HepG2 (cell line): ENCODE measurements around the gene IL16. TPM values are rescaled to one million over a fixed set of nuclear protein-coding genes. Genes with fewer than 3 reads are reported as not detected.

Experiments
- CREM ChIP-seq, 2 experiments: sonication (generic) in 1 of 2; formaldehyde crosslinking in 1 of 2; IDR thresholded peaks; 2 replicates each; pipeline versions ENCODE4 v1.4.0 to v1.6.1; 2016 to 2020; ENCODE audit warnings: antibody characterized with exemption in 1 of 2, mild to moderate bottlenecking in 1 of 2, missing genetic modification reagents in 1 of 2
- DMAP1 ChIP-seq: IDR thresholded peaks from 2 replicates; pipeline ENCODE4 v1.6.1; 2016
- E2F2 ChIP-seq: sonication (generic); formaldehyde crosslinking; IDR thresholded peaks from 2 replicates; pipeline ENCODE4 v1.4.0; 2020; ENCODE audit warnings: missing genetic modification reagents, borderline replicate concordance
- FLYWCH1 ChIP-seq: sonication (generic); formaldehyde crosslinking; IDR thresholded peaks from 2 replicates; pipeline ENCODE4 v1.8.1; 2023; ENCODE audit warnings: mild to moderate bottlenecking, missing genetic modification reagents
- FOXC1 ChIP-seq: sonication (generic); formaldehyde crosslinking; IDR thresholded peaks from 2 replicates; pipeline ENCODE4 v1.8.0; 2022; ENCODE audit warnings: mild to moderate bottlenecking, missing genetic modification reagents, borderline replicate concordance
- LCORL ChIP-seq, 2 experiments: fragments of 450-650 bp in 1 of 2; sonication (generic) in 1 of 2; formaldehyde crosslinking in 1 of 2; IDR thresholded peaks; 2 replicates each; pipeline versions ENCODE4 v1.5.0 to v1.6.1; 2017 to 2020; ENCODE audit warnings: antibody characterized with exemption in 1 of 2, missing genetic modification reagents in 1 of 2
- MTF2 ChIP-seq: sonication (generic); formaldehyde crosslinking; IDR thresholded peaks from 2 replicates; pipeline ENCODE4 v1.5.0; 2020; ENCODE audit warnings: missing genetic modification reagents, borderline replicate concordance
- MYC ChIP-seq: sonication (generic); formaldehyde crosslinking; IDR thresholded peaks from 2 replicates; pipeline ENCODE4 v1.9.0; 2021; ENCODE audit warnings: missing genetic modification reagents, borderline replicate concordance
- NFE2 ChIP-seq: sonication (generic); formaldehyde crosslinking; IDR thresholded peaks from 2 replicates; pipeline ENCODE4 v1.4.0; 2020; ENCODE audit warnings: missing genetic modification reagents
- RAD21 ChIP-seq: fragments of 450-650 bp; formaldehyde crosslinking; IDR thresholded peaks from 2 replicates; pipeline ENCODE4 v1.5.0; 2020; ENCODE audit warnings: mild to moderate bottlenecking
- STAG1 ChIP-seq: sonication (generic); formaldehyde crosslinking; IDR thresholded peaks from 2 replicates; pipeline ENCODE4 v1.4.0; 2020; ENCODE audit warnings: missing genetic modification reagents
- ZFP37 ChIP-seq: sonication (generic); formaldehyde crosslinking; IDR thresholded peaks from 2 replicates; pipeline ENCODE4 v1.4.0; 2020; ENCODE audit warnings: missing genetic modification reagents, borderline replicate concordance
- ZNF124 ChIP-seq: sonication (generic); formaldehyde crosslinking; IDR thresholded peaks from 2 replicates; pipeline ENCODE4 v1.4.0; 2020; ENCODE audit warnings: missing genetic modification reagents
- ZNF274 ChIP-seq: sonication (generic); formaldehyde crosslinking; IDR thresholded peaks from 2 replicates; pipeline ENCODE4 v1.5.1; 2020; ENCODE audit warnings: mild to moderate bottlenecking, missing genetic modification reagents
- ZNF282 ChIP-seq: fragments of 450-650 bp; IDR thresholded peaks from 2 replicates; pipeline ENCODE4 v1.6.1; 2018; ENCODE audit not compliant: partially characterized antibody
- ZNF354B ChIP-seq: sonication (generic); formaldehyde crosslinking; IDR thresholded peaks from 2 replicates; pipeline ENCODE4 v1.8.0; 2022; ENCODE audit warnings: mild to moderate bottlenecking, missing genetic modification reagents
- ZNF562 ChIP-seq: sonication (generic); formaldehyde crosslinking; IDR thresholded peaks from 2 replicates; pipeline ENCODE4 v1.8.0; 2022; ENCODE audit warnings: missing genetic modification reagents, borderline replicate concordance
- polyA plus RNA-seq, 8 experiments: library from polyadenylated mRNA; depleted of rRNA in 3 of 8; stranded (reverse) in 7 of 8; unstranded in 1 of 8; fragments of >200 nt; fragmentation: Illumina TruSeq in 4 of 8; extraction: Trizol in 4 of 8; gene quantifications; 2 replicates each; pipeline versions ENCODE4 v1.2.1 to v1.2.3, GENCODE V29; 2011 to 2016; ENCODE audit warnings: low read depth in 4 of 8, missing spikeins in 1 of 8, mixed read lengths in 1 of 8; ENCODE audit not compliant: insufficient read depth in 1 of 8
- total RNA-seq, 5 experiments: library from RNA; depleted of rRNA; stranded (reverse); fragments of >200 nt; fragmentation: Illumina TruSeq; extraction: Trizol; gene quantifications; 2 replicates each; pipeline ENCODE4 v1.2.3, GENCODE V29; 2016; ENCODE audit warnings: low read depth in 1 of 5
- TF ChIP-seq, protein P1 (sequence below): IDR thresholded peaks from 2 replicates; pipeline ENCODE4 v1.6.1; 2016
- TF ChIP-seq, protein P2 (sequence below): sonication (generic); formaldehyde crosslinking; IDR thresholded peaks from 2 replicates; pipeline ENCODE4 v1.5.0; 2020; ENCODE audit warnings: mild to moderate bottlenecking, missing genetic modification reagents, moderate library complexity
- TF ChIP-seq, protein P3 (sequence below): sonication (generic); formaldehyde crosslinking; IDR thresholded peaks from 2 replicates; pipeline ENCODE4 v1.5.1; 2020; ENCODE audit warnings: mild to moderate bottlenecking, missing genetic modification reagents, moderate library complexity

Gene IL16
- total and polyA plus RNA-seq, 2 of the 13 experiments (the other 11 are each of a cell fraction or from before 2014, with no cell fraction given): 0.03 TPM; not detected in 1

GRCh38 chr15:81265944-81266775 lies 69.5 kb downstream of the IL16 start (continued):
- TF ChIP-seq, protein P1, sequence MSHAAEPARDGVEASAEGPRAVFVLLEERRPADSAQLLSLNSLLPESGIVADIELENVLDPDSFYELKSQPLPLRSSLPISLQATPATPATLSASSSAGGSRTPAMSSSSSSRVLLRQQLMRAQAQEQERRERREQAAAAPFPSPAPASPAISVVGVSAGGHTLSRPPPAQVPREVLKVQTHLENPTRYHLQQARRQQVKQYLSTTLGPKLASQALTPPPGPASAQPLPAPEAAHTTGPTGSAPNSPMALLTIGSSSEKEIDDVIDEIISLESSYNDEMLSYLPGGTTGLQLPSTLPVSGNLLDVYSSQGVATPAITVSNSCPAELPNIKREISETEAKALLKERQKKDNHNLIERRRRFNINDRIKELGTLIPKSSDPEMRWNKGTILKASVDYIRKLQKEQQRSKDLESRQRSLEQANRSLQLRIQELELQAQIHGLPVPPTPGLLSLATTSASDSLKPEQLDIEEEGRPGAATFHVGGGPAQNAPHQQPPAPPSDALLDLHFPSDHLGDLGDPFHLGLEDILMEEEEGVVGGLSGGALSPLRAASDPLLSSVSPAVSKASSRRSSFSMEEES (CRISPR knock-in tag): no peak
- no peak for TF ChIP-seq CREM (IDR thresholded peaks at IDR 0.05)
- TF ChIP-seq CREM (CRISPR knock-in tag; IDR thresholded peaks at IDR 0.05): no peak
- 0 out of 2 replicates have a peak, but pooled peaks have one; percentile 44 for TF ChIP-seq DMAP1 (CRISPR knock-in tag)
- 0 out of 2 replicates have a peak, but pooled peaks have one; percentile 18 for TF ChIP-seq ZNF274 (CRISPR knock-in tag)
- TF ChIP-seq, protein P2, sequence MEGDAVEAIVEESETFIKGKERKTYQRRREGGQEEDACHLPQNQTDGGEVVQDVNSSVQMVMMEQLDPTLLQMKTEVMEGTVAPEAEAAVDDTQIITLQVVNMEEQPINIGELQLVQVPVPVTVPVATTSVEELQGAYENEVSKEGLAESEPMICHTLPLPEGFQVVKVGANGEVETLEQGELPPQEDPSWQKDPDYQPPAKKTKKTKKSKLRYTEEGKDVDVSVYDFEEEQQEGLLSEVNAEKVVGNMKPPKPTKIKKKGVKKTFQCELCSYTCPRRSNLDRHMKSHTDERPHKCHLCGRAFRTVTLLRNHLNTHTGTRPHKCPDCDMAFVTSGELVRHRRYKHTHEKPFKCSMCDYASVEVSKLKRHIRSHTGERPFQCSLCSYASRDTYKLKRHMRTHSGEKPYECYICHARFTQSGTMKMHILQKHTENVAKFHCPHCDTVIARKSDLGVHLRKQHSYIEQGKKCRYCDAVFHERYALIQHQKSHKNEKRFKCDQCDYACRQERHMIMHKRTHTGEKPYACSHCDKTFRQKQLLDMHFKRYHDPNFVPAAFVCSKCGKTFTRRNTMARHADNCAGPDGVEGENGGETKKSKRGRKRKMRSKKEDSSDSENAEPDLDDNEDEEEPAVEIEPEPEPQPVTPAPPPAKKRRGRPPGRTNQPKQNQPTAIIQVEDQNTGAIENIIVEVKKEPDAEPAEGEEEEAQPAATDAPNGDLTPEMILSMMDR (CRISPR knock-in tag): peak; percentile 88
- no peak for TF ChIP-seq ZNF124 (CRISPR knock-in tag)
- 0 out of 2 replicates have a peak, but pooled peaks have one; percentile 49 for TF ChIP-seq MTF2
- TF ChIP-seq FLYWCH1 (CRISPR knock-in tag): no peak
- no peak for TF ChIP-seq E2F2 (CRISPR knock-in tag)
- peak; percentile 61; the same call in 1 of the 2 replicates for TF ChIP-seq MYC (CRISPR knock-in tag)
- no peak for TF ChIP-seq ZNF282
- 0 out of 2 replicates have a peak, but pooled peaks have one; percentile 57 for TF ChIP-seq FOXC1 (CRISPR knock-in tag)
- no peak for TF ChIP-seq LCORL (IDR thresholded peaks at IDR 0.05)
- 0 out of 2 replicates have a peak, but pooled peaks have one; percentile 48 for TF ChIP-seq LCORL (CRISPR knock-in tag; IDR thresholded peaks at IDR 0.05)
- no peak for TF ChIP-seq ZNF354B (CRISPR knock-in tag)
- no peak for TF ChIP-seq NFE2 (CRISPR knock-in tag)
- TF ChIP-seq, protein P3, sequence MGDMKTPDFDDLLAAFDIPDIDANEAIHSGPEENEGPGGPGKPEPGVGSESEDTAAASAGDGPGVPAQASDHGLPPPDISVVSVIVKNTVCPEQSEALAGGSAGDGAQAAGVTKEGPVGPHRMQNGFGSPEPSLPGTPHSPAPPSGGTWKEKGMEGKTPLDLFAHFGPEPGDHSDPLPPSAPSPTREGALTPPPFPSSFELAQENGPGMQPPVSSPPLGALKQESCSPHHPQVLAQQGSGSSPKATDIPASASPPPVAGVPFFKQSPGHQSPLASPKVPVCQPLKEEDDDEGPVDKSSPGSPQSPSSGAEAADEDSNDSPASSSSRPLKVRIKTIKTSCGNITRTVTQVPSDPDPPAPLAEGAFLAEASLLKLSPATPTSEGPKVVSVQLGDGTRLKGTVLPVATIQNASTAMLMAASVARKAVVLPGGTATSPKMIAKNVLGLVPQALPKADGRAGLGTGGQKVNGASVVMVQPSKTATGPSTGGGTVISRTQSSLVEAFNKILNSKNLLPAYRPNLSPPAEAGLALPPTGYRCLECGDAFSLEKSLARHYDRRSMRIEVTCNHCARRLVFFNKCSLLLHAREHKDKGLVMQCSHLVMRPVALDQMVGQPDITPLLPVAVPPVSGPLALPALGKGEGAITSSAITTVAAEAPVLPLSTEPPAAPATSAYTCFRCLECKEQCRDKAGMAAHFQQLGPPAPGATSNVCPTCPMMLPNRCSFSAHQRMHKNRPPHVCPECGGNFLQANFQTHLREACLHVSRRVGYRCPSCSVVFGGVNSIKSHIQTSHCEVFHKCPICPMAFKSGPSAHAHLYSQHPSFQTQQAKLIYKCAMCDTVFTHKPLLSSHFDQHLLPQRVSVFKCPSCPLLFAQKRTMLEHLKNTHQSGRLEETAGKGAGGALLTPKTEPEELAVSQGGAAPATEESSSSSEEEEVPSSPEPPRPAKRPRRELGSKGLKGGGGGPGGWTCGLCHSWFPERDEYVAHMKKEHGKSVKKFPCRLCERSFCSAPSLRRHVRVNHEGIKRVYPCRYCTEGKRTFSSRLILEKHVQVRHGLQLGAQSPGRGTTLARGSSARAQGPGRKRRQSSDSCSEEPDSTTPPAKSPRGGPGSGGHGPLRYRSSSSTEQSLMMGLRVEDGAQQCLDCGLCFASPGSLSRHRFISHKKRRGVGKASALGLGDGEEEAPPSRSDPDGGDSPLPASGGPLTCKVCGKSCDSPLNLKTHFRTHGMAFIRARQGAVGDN: 0 out of 2 replicates have a peak, but pooled peaks have one; percentile 19
- TF ChIP-seq RAD21 (CRISPR knock-in tag): peak; percentile 79
- TF ChIP-seq ZFP37 (CRISPR knock-in tag): no peak
- TF ChIP-seq ZNF562 (CRISPR knock-in tag): no peak
- TF ChIP-seq STAG1 (CRISPR knock-in tag): peak; percentile 84
